Activated CD8-positive, alpha-beta memory T cell treated with anti-CD3 and anti-CD28 coated beads, Interleukin-2, amount 50 U/mL, for 4 hours (primary cell): Measurements from ENCODE around the gene BCLAF1.
"Not testable (repeated sequence)": the region's sequence is repeated elsewhere in the genome, so short reads cannot be mapped to it uniquely, and the experiment has no call there.

Source experiments
- DNase-seq: peaks from one replicate; pipeline ENCODE4 v3.0.0-alpha.2; 2020

Gene BCLAF1

DNA sequence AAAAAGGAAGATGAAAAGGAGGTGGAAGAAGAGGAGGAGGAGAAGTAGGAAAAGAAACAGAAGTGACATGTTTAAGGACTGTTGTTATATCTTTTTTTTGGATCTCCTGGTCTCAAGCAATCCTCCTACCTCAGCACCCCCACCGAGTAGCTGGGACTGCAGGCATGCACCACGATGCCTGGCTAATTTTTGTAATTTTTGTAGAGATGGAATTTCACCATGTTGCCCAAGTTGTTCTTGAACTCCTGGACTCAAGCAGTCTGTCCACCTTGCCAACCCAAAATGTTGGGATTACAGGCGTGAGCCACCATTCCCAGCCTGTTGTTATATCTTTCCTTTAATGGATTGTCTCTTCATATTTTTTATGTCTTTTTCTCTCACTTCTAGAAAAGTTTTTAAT is 19.5 kb upstream of the BCLAF1 start:
- no peak for DNase-seq

DNA sequence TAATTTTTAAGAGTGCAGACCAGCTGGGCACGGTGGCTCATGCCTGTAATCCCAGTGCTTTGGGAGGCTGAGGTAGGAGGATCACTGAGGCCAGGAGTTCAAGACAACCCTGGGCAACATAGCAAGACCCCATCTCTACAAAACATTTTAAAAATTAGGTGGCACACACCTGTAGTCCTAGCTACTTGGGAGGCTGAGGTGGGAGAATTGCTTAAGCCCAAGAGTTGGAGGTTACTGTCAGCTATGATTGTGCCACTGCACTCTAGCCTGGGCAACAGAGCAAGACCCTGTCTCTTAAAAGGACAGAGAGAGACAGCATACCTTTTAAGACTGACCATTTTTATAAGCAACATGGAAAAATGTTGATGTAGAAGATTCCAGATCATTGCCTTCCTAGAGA is 18.8 kb upstream of the BCLAF1 start:
- DNase-seq, result not testable (repeated sequence)

GRCh38 chr6:136307351-136307750 is 17.7 kb upstream of the BCLAF1 start:
- no peak for DNase-seq

DNA sequence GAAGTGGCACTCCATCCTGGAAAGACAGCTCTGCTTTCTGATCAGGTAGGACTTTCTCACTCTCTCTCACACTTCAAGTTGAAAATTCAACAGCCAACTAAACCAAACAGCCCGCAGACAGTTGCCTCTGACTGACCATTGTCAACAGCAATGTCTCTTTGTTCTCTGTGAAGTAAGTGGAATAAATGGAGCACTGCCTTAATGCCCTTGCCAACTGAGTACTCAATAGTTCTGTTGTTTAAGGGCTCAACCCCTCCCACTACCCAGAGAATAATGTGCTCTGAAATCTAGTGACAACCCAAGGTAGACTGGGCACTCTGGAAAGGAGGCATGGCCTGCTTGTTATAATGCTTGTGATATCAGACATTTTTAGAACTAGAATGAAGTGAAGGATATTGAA is 16.8 kb upstream of the BCLAF1 start:
- DNase-seq, result no peak

GRCh38 chr6:136304410-136304809 is 14.8 kb upstream of the BCLAF1 start:
- no peak for DNase-seq

- DNase-seq, result no peak
Observed at GRCh38 chr6:136303516-136303915, 13.9 kb upstream of the BCLAF1 start.

DNA sequence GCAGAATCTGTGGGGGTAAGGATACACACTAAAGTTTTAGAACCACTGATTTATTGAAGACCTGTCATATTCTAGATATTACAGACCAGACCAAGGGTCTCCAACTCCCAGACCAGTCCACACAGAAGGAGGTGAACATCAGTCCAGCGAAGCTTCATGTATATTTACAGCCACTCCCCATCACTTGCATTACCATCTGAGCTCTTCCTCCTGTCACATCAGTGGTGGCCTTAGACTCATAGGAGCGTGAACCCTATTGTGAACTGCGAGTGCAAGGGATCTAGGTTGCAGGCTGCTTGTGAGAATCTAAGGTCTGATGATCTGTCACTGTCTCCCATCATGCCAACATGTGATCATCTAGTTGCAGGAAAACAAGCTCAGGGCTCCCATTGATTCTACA is 5.0 kb upstream of the BCLAF1 start:
- no peak for DNase-seq

DNA sequence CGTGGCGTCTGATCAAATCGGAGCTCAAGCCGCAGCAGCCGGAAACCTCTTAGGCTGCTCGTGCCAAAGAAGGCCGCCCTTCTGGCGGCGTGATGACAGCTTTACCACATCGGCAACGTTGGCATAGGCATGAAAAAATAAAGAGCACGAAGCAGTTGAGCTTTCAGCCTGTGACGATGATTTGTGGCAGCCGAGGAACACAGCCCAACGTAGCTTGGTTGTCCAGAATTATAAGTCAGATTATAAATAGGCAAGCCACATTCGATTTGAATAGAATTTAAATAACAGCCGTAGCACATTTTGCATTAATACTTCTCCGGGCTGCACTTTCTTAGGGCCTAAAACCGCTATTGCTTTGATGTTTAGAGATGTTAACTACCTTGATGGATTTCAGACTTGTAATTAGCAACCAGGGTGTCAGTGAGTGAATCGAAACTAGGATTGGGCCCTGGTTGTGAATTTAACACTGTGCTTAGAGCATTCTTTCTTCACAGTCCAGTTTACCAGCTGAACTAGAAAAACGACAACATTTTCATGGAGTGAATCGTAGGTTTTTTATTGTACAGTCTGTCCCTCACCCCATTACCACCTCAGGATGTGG is 864 bp upstream of the BCLAF1 start:
- peak; percentile 75 for DNase-seq

- DNase-seq, result peak; percentile 91
Observed at GRCh38 chr6:136289327-136289578, 393 bp downstream of the BCLAF1 start.

- peak; percentile 78 for DNase-seq
Observed at GRCh38 chr6:136288566-136289326, 900 bp downstream of the BCLAF1 start.

DNA sequence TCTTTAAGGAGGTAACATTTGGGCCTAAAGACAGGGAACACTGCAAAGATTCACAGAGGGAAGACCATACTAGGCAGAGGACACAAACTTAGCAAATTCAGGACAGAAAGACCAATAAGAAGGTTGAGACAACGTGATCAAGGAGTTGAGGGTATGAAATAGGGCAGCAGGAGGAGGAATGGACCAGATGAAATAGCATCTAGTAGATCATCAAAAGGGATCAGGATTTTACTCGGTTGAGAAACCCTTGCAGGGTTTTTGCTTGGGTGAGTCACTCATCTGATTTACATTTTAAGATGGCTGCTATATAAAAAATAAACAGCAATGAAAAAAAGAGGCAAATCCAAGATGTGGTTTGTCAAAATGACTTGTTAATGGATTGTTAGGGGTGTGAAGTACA is 4.7 kb downstream of the BCLAF1 start:
- DNase-seq, result no peak

DNA sequence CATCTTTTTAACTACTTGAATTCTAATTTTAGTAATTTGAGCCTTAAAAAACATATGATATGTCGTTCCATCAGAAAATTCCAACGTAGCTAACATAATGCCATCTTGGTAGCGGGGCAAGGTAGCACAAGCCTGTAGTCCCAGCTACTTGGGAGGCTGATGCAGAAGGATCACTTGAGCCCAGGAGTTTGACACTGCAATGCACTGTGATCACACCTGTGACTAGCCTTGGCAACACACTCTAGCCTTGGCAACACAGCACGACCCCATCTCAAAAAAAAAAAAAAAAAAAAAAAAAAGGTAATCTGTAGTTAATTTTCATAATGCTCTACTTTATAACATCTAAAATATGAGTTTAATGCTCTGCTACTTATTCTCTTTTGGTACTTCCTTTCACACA is 6.7 kb downstream of the BCLAF1 start:
- no peak for DNase-seq

DNA sequence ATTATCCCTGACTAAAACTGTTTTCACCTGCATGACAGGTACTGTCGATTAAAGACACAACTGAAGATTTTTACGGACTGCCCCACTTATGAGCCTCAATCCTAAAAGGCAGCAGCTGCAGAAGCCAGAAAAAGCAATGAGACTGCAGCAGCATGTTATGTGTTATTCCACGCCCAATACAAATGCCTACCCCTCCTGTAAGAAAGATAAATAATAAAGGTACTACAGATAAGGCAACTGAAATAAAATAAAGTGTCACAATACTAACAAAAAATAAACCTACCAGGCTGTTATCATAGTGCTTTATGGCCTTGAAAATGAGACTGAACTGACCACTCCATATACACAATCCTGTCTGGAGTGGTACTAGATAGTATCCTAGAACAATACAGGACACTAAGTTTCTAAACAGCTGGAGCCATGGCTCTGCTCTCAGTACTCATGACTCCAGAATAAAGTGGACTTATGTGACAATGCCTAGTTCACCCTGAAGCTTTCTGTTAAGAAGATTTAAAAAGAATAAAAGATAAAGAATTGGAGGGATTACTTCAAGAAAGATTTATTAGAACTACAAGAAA is 9.5 kb downstream of the BCLAF1 start:
- no peak for DNase-seq

DNA sequence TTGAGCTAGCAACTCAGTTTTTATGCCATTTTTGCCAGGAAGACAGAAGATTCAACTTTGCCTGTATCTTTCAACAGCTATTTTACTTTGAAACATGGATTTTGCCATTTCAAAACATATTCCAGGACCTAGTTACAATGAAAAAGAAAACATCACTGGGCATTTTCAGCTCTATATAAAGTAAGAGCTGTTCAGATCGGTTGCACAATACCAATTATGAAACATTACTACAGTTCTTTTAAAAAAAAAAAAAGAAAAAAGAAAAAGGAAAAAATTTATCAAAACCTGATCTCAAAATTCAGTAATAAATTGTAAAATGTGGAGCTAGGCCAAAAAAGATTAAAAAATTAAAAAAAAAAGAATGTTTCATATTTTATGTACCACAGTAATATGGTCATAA is 15.6 kb downstream of the BCLAF1 start:
- DNase-seq, result no peak

DNA sequence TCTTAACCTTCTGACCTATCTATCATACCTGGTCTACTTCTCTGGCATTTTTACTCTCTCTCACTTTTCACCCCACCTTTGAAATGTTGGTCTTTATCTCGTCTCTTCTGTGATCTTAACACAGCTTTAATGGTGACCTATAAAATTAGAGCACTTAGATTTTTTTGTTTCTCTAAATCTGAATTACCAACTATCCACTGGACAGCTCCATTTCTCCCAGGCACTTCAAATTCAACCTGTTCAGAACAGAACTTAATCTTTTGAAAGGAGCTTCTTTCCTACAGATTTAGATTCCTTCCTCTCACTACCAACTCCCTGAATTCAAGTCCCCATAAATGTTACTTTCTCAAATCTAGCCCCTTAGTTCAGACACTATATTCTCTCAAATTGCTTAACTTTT is 24.5 kb downstream of the BCLAF1 start:
- no peak for DNase-seq

- no peak for DNase-seq
Observed at GRCh38 chr6:136262940-136263339, 26.7 kb downstream of the BCLAF1 start.

GRCh38 chr6:136254851-136255466 is 34.7 kb downstream of the BCLAF1 start:
- no peak for DNase-seq

GRCh38 chr6:136253734-136254133 is 35.9 kb downstream of the BCLAF1 start:
- no peak for DNase-seq

GRCh38 chr6:136252441-136252840 is 37.2 kb downstream of the BCLAF1 start:
- DNase-seq, result no peak

- DNase-seq, result no peak
Observed at GRCh38 chr6:136251394-136251793, 38.3 kb downstream of the BCLAF1 start.

DNA sequence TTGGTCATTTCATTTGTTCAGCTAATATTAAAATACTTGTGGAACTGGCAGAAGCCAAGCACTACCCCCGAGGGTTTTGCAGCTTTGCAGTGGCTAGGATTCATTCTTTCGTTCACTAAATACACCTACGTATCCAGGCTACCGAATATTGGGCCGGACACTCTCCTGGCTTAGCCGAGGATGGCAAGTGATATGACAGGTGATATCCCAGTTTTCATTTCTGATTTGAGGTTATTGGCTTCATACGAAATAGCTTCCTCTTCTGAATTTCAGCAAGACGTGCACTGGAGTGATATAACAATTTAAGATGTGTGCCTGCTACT is 39.0 kb downstream of the BCLAF1 start:
- DNase-seq, result no peak

DNA sequence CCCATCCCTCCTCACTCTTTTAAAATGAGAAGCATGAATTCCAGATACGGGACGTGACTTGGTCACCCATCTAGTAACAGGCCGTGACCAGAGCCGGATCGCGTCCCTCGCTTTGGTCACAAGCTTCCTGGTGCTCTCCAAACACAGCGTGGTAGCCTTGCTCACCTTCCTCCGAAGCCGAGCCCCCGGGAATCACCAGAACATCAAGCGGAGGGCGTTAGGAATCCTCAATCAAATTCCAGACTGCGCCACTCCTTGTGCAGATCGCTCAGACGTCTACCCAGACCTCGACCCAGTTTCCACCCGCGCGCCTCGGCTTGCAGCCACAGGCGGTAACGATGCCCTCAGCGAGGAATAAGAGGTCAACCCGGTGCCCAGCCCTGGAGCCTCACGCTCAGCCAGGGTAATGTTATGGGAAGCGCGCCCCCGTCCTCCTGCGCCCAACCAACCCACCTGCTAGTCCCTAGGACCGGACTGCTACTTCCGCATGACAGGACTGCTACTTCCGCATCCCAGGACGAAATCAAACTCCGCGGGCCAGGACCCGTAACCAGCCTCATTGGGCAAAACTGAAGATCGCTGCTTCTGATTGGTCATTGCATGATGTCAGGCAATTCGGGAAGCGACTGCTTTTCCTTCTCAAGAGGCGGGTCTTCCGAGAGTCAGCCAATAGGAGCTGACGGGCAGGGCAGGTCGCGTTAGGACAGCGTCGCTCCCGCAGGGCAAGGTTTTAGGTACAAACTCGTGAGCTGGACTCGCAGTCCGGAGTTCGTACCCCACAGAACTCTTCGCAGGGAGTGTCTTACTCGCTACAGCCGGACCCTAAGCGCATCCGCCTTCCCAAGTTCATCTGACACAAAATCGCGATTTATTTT is 39.6 kb downstream of the BCLAF1 start, which contains the start of gene MTFR2:
Gene MTFR2 (minus strand): TSS at position 501 of the 875 bp plus-strand sequence. CDS start 1,212 bp downstream, outside the sequence.
- peak; percentile 87 for DNase-seq

DNA sequence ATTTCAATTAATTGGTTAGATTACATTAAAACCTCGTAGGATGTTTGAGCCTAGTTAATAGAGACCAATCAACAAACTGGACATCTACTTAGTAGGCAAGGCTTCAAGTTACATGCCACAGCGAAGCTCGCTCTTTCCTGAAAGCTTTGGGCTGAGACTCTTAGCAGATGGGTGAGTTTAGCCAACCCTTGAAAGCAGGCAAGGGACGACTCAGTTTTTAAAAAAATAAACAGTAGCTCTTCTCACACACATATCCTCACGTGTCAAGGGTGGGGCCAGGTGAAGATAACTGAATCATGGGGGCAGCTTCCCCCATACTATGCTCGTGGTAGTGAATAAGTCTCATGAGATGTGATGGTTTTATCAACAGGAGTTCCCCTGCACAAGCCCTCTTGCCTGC is 40.3 kb downstream of the BCLAF1 start:
- DNase-seq, result no peak
